Mucosa of descending colon (tissue), 3 donors: ENCODE measurements around the gene IRAK4. TPM values are rescaled to one million over a fixed set of nuclear protein-coding genes. Genes with fewer than 3 reads are reported as not detected.

Source experiments
- ATAC-seq: fragments of 200-7000 bp; cut with Tn5 transposase; one replicate; pipeline ENCODE4 v1.9.1; 2020; ENCODE audit warnings: mild to moderate bottlenecking, moderate library complexity
- DNase-seq, 3 donors: peaks; one replicate each; pipeline ENCODE4 v3.0.0-alpha.2; 2020
- H3K36me3 ChIP-seq: fragments of 200-600 bp; one replicate; pipeline ENCODE4 v1.8.0; 2021; ENCODE audit warnings: low read depth, mild to moderate bottlenecking
- H3K4me1 ChIP-seq: fragments of 200-600 bp; one replicate; pipeline ENCODE4 v1.8.0; 2021; ENCODE audit warnings: low read depth, mild to moderate bottlenecking
- H3K4me3 ChIP-seq: fragments of 200-600 bp; one replicate; pipeline ENCODE4 v1.8.0; 2021; ENCODE audit warnings: mild to moderate bottlenecking
- H3K9me3 ChIP-seq: fragments of 200-600 bp; one replicate; pipeline ENCODE4 v1.8.0; 2021; ENCODE audit warnings: mild to moderate bottlenecking
- intact Hi-C, 2 donors: fragments of 100-400 bp; cut with DNase I in 1 of 2; cut with micrococcal nuclease in 1 of 2; formaldehyde crosslinking; loops; one replicate each; pipeline versions ENCODE4 v1.11.0 to v1.11.1; 2022; cut with DNase I, micrococcal nuclease
- total RNA-seq, 3 donors: library from RNA; stranded (reverse); fragmentation: NEBNext Ultra II Directional in 2 of 3; extraction: Animal tissue kit (Norgen Biotek cat#: 25700) in 2 of 3; gene quantifications; one replicate each; pipeline versions ENCODE4 v1.2.1 to v1.2.4, GENCODE V29; 2021 to 2023
- TF ChIP-seq, protein P1 (sequence below): fragments of 200-600 bp; IDR thresholded peaks from one replicate; pipeline ENCODE4 v1.8.0; 2022; ENCODE audit warnings: antibody characterized with exemption, mild to moderate bottlenecking
- donor health status: DM: no; HTN: no; CAD: no; lungs with moderate emphysema.
- donor health status: DM: no; HTN: no; CAD: no.
- donor health status: DM: no; HTN: yes; CAD: no.

Gene IRAK4
- total RNA-seq, 3 donors from 2014 or later: 20.8 to 22.0 (median 20.9) TPM

DNA sequence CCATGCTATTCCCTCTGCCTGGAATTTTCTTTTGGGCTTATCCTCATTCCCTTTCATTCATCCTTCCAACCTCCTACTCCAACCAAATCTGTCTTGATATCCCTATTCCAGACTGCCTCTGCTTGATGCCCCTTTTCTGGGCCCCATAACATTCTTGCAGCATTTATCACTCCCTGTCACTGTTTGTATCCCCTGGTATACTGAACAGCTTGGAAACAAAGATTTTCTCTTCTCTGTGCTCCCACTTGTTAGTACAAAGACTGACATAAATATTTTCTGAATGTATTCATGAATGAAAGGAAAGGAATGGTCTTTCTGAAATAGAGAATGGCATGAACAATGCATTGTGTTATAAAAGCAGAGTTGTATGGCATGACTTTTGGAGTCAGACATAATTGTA is 7.5 kb downstream of the IRAK4 start:
- no peaks in the 10 kb centered on the region for H3K4me1 ChIP-seq
- no peaks in the 10 kb centered on the region for H3K36me3 ChIP-seq
- ATAC-seq (no peak), DNase-seq (no peak)
- TF ChIP-seq, protein P1, sequence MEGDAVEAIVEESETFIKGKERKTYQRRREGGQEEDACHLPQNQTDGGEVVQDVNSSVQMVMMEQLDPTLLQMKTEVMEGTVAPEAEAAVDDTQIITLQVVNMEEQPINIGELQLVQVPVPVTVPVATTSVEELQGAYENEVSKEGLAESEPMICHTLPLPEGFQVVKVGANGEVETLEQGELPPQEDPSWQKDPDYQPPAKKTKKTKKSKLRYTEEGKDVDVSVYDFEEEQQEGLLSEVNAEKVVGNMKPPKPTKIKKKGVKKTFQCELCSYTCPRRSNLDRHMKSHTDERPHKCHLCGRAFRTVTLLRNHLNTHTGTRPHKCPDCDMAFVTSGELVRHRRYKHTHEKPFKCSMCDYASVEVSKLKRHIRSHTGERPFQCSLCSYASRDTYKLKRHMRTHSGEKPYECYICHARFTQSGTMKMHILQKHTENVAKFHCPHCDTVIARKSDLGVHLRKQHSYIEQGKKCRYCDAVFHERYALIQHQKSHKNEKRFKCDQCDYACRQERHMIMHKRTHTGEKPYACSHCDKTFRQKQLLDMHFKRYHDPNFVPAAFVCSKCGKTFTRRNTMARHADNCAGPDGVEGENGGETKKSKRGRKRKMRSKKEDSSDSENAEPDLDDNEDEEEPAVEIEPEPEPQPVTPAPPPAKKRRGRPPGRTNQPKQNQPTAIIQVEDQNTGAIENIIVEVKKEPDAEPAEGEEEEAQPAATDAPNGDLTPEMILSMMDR: no peak
- H3K4me3 ChIP-seq: no peak overlapping the region
- H3K9me3 ChIP-seq: no peaks in the 10 kb centered on the region
- intact Hi-C loops: no loop called here

DNA sequence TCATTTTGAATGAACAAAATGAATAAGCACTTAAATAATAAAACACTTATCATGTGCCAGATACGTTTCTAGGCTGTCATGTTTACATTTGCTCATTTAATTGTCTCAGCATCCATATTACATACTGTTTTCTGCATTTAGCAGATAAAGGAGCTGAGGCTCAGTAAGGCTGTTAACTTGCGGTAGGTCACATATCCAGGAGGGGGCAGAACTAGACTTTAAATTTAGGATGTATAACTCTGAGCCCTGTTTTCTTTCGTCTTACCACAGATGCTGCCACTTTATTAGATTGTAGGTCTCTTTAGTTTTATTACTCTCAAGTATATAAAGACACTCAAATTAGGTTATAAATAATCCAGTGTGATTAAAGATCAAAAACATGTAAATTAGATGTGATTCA is 17.7 kb downstream of the IRAK4 start:
- Histone ChIP-seq H3K9me3 (no peaks in the 10 kb centered on the region), H3K36me3 (no peaks in the 10 kb centered on the region), H3K4me3 (no peak overlapping the region), H3K4me1 (no peaks in the 10 kb centered on the region)
- intact Hi-C loops: loop anchor here in 1 of 2 donors (10.0 kb wide), 1 partner anchor 108 kb away; no protein-coding TSS in a partner anchor
- DNase-seq (peak in 1 of 3 donors; percentile 40), ATAC-seq (no peak)
- TF ChIP-seq, protein P1: no peak

DNA sequence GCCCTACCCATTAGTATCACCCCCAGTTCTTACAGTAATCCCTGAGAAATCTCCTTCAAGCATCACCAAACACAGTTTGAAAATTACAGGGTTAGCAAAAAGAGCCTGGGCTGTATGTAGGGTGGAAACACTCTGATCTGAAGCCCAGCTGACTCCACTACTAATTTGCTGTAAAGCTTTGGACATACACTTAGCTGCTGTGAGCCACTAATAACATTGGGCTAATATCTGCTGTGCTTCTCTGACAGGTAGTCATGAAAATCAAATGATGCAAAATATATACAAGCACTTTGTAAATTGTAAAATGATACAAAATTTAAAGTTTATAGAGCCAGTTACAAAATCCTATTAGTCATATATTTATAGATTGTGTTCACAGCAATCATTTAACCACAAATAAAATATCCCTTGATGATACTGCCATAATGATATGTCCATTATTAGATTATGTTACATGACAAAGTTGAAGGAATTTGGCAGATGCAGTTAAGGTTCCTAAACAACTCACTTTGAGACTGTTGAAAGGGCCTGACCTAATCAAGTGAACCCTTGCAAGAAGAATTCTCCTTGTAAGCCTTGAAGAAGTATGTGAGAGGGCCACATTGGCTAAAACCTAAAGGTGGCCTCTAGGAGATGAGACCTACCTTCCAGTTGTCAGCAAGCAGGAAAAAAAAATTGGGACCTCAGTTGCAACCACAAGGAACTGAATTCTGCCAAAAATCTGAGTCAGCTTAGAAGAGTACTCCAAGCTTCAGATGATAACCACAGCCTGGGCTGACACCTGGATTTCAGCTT is 28.3 kb downstream of the IRAK4 start:
- intact Hi-C loops: no loop called here
- no peaks in the 10 kb centered on the region for H3K4me1 ChIP-seq
- DNase-seq (no peak), ATAC-seq (no peak)
- no peaks in the 10 kb centered on the region for H3K36me3 ChIP-seq
- no peaks in the 10 kb centered on the region for H3K9me3 ChIP-seq
- no peak overlapping the region for H3K4me3 ChIP-seq
- TF ChIP-seq, protein P1: no peak

DNA sequence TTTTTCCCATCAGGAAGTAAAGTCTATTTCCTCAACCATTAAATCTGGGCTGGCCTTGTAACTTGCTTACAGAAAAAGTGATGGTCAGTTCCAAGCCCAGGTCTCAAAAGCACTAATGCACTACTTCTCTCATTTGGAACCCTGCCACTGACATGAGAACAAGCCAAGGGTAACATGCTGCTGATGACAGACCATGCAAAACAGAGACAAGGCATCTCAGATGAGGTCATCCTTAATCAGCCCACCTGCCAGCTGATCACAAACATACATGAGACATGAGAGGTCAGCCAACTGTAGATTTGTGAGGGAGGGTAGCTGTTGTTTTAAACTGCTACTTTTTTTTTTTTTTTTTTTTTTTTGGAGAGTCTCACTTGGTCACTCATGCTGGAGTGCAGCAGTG is 31.2 kb downstream of the IRAK4 start:
- ATAC-seq (no peak), DNase-seq (no peak)
- H3K4me3 ChIP-seq: no peak overlapping the region
- intact Hi-C loops: no loop called here
- H3K36me3 ChIP-seq: no peaks in the 10 kb centered on the region
- no peaks in the 10 kb centered on the region for H3K4me1 ChIP-seq
- TF ChIP-seq, protein P1: no peak
- H3K9me3 ChIP-seq: no peaks in the 10 kb centered on the region

DNA sequence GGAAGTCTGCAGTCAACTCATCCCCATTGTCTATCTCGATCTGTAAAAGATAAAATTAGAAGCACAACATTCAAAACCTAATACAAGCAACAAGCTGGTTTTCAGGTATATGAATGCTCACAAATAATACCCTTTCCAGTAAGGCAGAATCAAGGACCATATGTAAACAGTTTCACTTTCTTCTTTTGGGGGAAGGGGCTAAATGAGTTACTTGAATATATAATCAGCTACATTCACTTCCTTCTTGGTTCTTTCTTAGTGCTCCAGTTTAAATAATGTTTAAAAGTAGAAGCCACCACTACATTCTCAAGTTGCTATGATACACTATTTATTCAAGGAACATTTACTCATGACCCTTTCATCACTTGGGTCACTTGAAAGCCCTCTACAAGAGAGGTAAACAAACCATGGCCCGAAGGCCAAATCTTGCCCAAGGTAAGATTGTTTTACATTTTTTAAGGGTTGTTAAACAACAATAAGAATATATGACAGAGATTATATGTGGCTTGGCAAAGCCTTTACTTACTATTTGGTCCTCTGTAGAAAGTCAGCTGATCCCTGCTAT is 37.0 kb downstream of the IRAK4 start:
- Histone ChIP-seq H3K36me3 (no peaks in the 10 kb centered on the region), H3K4me1 (no peaks in the 10 kb centered on the region), H3K9me3 (no peaks in the 10 kb centered on the region), H3K4me3 (no peak overlapping the region)
- DNase-seq (no peak), ATAC-seq (no peak)
- intact Hi-C loops: no loop called here
- TF ChIP-seq, protein P1: no peak
